Brain microvascular endothelial cell (primary cell): ENCODE results near the gene ARL13B.
A peak's percentile ranks its signal among the peaks of the same experiment; 100 is the strongest.

Source experiments
- DNase-seq: peaks from one replicate; pipeline ENCODE4 v3.0.0-alpha.2; 2020
- H3K27ac ChIP-seq: fragments of 250-450 bp; sonication (Bioruptor Pico); 2 replicates; pipeline ENCODE4 v1.5.1; 2020; ENCODE audit warnings: mild to moderate bottlenecking, moderate library complexity
- H3K27me3 ChIP-seq: fragments of 250-450 bp; sonication (Bioruptor Pico); replicated peaks from 2 replicates; pipeline ENCODE4 v1.5.1; 2020; ENCODE audit warnings: mild to moderate bottlenecking
- H3K36me3 ChIP-seq: fragments of 250-450 bp; sonication (Bioruptor Pico); replicated peaks from 2 replicates; pipeline ENCODE4 v1.5.1; 2020; ENCODE audit warnings: mild to moderate bottlenecking
- H3K4me3 ChIP-seq: 2 replicates; pipeline ENCODE4 v1.5.1; 2011; ENCODE audit warnings: low read depth, mild to moderate bottlenecking, control low read depth, low read length, moderate library complexity
- in situ Hi-C: cut with HindIII; loops from 2 replicates; pipeline ENCODE4 v1.10.0; 2017; ENCODE audit warnings: low sequenced_read_pairs, low pct_ligation_motif_present
- TF ChIP-seq, protein P1 (sequence below): IDR thresholded peaks from 2 replicates; pipeline ENCODE4 v1.5.1; 2011; ENCODE audit warnings: low read depth, mild to moderate bottlenecking, moderate library complexity, low read length, control low read depth, inconsistent platforms; ENCODE audit errors: missing control alignments

ARL13B gene

DNA sequence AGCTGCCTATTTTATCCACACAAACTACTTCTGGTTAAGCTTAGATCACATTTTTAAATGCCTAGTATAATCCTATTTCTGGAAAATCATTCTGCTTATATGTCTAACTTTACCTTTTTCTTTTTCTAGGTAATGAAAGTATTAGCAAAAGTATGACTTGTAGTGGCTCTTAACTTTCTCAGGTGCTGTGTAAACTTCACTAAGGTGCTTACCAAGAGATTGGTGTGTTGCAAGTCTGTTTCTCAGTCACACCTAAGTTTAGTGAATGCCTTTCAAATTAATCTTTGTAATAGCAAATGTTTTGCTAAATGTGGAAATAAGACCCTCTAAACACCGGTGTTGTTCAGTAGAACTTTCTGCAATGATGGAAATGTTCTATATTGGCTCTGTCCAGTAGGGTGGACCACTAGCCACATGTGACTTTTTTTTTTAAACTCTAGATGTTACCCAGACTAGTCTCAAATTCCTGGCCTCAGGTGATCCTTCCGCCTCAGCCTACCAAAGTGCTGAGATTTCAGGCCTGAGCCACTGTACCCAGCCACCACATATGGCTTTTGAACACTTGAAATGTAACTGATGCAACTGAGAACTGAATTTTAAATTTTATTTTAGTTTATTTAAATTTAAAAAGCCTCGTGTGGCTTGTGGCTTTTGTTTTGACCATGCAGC lies 22.0 kb downstream of the ARL13B start:
- H3K27ac ChIP-seq, result no peak overlapping the region
- no peaks in the 10 kb centered on the region for H3K27me3 ChIP-seq
- TF ChIP-seq, protein P1, sequence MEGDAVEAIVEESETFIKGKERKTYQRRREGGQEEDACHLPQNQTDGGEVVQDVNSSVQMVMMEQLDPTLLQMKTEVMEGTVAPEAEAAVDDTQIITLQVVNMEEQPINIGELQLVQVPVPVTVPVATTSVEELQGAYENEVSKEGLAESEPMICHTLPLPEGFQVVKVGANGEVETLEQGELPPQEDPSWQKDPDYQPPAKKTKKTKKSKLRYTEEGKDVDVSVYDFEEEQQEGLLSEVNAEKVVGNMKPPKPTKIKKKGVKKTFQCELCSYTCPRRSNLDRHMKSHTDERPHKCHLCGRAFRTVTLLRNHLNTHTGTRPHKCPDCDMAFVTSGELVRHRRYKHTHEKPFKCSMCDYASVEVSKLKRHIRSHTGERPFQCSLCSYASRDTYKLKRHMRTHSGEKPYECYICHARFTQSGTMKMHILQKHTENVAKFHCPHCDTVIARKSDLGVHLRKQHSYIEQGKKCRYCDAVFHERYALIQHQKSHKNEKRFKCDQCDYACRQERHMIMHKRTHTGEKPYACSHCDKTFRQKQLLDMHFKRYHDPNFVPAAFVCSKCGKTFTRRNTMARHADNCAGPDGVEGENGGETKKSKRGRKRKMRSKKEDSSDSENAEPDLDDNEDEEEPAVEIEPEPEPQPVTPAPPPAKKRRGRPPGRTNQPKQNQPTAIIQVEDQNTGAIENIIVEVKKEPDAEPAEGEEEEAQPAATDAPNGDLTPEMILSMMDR, result no peak
- no peaks in the 10 kb centered on the region for H3K36me3 ChIP-seq
- in situ Hi-C loops, result no loop called here
- H3K4me3 ChIP-seq, result no peak overlapping the region
- no peak for DNase-seq

DNA sequence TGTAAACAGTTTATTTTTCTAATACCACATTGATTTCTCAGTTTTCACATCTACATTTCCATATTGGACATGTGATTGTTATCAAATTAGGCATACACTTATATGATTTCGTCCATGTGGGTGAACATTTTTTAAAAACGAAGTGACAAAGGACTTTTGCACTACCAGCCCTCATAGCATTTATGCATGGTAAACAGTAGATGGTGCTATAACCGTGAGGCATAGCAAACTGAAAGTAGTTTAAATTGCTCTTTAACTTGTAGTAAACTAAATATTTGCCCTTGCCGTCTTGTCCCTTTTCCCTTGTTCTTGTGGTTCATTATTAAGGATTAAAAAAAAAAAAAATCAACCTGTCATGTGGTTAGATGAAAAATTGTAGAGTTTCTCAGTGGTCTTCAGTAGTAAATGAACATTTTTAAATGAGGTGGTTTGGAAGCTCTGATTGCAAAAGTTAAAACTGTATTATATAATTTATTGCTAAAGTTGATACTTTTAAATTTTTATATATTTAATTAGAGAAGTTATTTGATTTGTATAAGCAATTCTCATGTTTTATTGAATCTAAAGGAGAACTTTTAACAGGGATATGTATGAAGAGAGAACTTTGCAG lies 24.5 kb downstream of the ARL13B start:
- peak overlapping the region; percentile 28 for H3K4me3 ChIP-seq
- in situ Hi-C loops, result no loop called here
- H3K27ac ChIP-seq, result no peak overlapping the region
- no peaks in the 10 kb centered on the region for H3K27me3 ChIP-seq
- no peaks in the 10 kb centered on the region for H3K36me3 ChIP-seq
- TF ChIP-seq, protein P1, result peak; percentile 71
- peak; percentile 37 for DNase-seq

DNA sequence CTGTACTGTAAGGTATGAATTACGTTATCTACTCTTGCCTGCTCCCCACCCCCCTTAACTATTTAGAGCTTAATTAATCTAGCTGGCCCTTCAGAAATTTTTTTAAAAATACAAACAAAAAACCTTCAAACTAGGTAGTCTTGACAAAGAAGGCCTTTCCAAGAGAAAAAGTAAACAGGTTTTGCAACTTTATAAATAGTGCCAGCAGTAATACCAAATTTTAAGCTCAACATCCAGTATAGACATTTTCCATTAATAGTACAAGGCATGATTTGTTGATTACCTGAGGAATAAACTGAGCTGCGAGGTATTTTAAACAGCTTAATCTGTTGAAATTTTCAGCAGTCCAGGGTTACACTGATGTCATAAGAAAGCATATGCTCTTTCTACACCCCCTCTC lies 28.3 kb downstream of the ARL13B start:
- no peaks in the 10 kb centered on the region for H3K27me3 ChIP-seq
- H3K27ac ChIP-seq, result no peak overlapping the region
- DNase-seq, result no peak
- TF ChIP-seq, protein P1, result no peak
- no peak overlapping the region for H3K4me3 ChIP-seq
- H3K36me3 ChIP-seq, result no peaks in the 10 kb centered on the region
- in situ Hi-C loops, result no loop called here

DNA sequence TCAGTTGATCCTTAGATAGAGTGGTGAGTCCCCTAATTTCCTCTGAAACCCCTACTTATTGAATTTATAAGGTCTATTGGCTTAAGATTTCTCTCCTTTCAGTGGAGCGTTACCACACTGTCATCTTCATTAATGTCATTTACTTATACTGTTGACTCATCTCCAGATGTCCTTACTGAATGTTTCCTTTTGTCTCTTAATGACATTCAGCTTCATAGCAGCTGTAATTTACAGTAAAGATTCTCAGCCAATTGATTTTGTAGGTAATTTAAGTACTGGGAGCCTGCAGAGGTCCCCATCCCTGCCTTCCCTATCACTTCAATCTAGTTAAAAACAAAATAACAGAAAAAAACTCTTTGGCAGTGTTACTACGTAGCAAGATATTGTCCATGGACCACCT lies 29.7 kb downstream of the ARL13B start:
- no peaks in the 10 kb centered on the region for H3K36me3 ChIP-seq
- no peak for DNase-seq
- TF ChIP-seq, protein P1, result no peak
- no peak overlapping the region for H3K4me3 ChIP-seq
- no peak overlapping the region for H3K27ac ChIP-seq
- in situ Hi-C loops, result no loop called here
- no peaks in the 10 kb centered on the region for H3K27me3 ChIP-seq

DNA sequence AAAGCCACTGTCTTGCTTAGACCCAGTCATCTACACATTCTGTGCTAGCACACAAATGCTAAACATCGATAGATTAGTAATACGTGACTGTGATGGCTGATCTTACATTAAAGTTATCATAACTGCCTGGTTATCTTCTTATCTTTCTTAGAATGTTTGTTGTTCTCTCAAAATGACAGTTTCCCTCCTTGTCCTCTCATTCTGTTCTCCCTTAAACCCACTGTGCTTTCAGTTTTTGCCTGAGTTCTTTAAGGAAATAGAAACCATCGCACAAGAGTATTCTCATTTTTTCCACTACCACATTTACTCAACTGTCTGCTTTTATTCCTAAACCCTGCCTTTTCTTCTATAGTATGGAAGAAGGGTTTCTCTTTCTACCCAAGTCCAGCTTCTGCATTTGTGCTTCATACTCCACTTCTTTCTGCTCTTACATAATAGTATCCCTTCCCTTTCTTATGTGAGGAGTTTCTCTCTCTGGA lies 31.3 kb downstream of the ARL13B start:
- Histone ChIP-seq H3K27ac (no peak overlapping the region), H3K4me3 (no peak overlapping the region), H3K27me3 (no peaks in the 10 kb centered on the region), H3K36me3 (no peaks in the 10 kb centered on the region)
- TF ChIP-seq, protein P1, result no peak
- in situ Hi-C loops, result no loop called here
- DNase-seq, result no peak
